Activated naive CD8-positive, alpha-beta T cell treated with anti-CD3 and anti-CD28 coated beads, Interleukin-2, amount 50 U/mL, for 24 hours (primary cell): ENCODE results near the gene ALDH3A2.
"Not testable (repeated sequence)": the region's sequence is repeated elsewhere in the genome, so short reads cannot be mapped to it uniquely, and the experiment has no call there.

Experiments
- ATAC-seq: fragments of 150-1000 bp; cut with Tn5 transposase; one replicate; pipeline ENCODE4 v1.10.0; 2021
- DNase-seq: peaks from one replicate; pipeline ENCODE4 v3.0.0; 2021
- H3K27ac Mint-ChIP-seq: one replicate; pipeline ENCODE4 v1.8.0; 2021; ENCODE audit warnings: mild to moderate bottlenecking, mixed read lengths
- H3K27me3 Mint-ChIP-seq: one replicate; pipeline ENCODE4 v1.8.0; 2021; ENCODE audit warnings: mixed read lengths
- H3K36me3 Mint-ChIP-seq: one replicate; pipeline ENCODE4 v1.8.0; 2021; ENCODE audit warnings: low read depth, mixed read lengths
- H3K4me1 Mint-ChIP-seq: one replicate; pipeline ENCODE4 v1.8.0; 2021; ENCODE audit warnings: mixed read lengths
- H3K4me3 Mint-ChIP-seq: one replicate; pipeline ENCODE4 v1.8.0; 2021; ENCODE audit warnings: mild to moderate bottlenecking, moderate library complexity, mixed read lengths
- H3K9me3 Mint-ChIP-seq: one replicate; pipeline ENCODE4 v1.8.0; 2021; ENCODE audit warnings: mixed read lengths

The ALDH3A2 gene

GRCh38 chr17:19678581-19679453 lies 30.3 kb downstream of the ALDH3A2 start:
- ATAC-seq (no peak), DNase-seq (no peak)
- no peak overlapping the region for H3K4me3 Mint-ChIP-seq
- H3K27ac Mint-ChIP-seq: no peak overlapping the region
- H3K4me1 Mint-ChIP-seq: no peaks in the 10 kb centered on the region
- no peaks in the 10 kb centered on the region for H3K27me3 Mint-ChIP-seq
- no peaks in the 10 kb centered on the region for H3K9me3 Mint-ChIP-seq
- H3K36me3 Mint-ChIP-seq: no peaks in the 10 kb centered on the region

GRCh38 chr17:19683117-19683516 lies 34.6 kb downstream of the ALDH3A2 start:
- no peak for ATAC-seq
- no peak for DNase-seq
- Mint-ChIP-seq H3K36me3 (no peaks in the 10 kb centered on the region), H3K4me3 (no peak overlapping the region), H3K27ac (no peak overlapping the region), H3K4me1 (no peaks in the 10 kb centered on the region), H3K27me3 (no peaks in the 10 kb centered on the region), H3K9me3 (no peaks in the 10 kb centered on the region)

- H3K27me3 Mint-ChIP-seq, H3K4me3 Mint-ChIP-seq, H3K27ac Mint-ChIP-seq, ATAC-seq, H3K4me1 Mint-ChIP-seq, DNase-seq, H3K9me3 Mint-ChIP-seq, H3K36me3 Mint-ChIP-seq: not testable (repeated sequence)
These were observed 36.5 kb downstream of the ALDH3A2 start for GRCh38 chr17:19684909-19685580.

- no peaks in the 10 kb centered on the region for H3K36me3 Mint-ChIP-seq
- DNase-seq (no peak), ATAC-seq (no peak)
- H3K27ac Mint-ChIP-seq: no peak overlapping the region
- H3K4me3 Mint-ChIP-seq: no peak overlapping the region
- no peaks in the 10 kb centered on the region for H3K4me1 Mint-ChIP-seq
- H3K27me3 Mint-ChIP-seq: no peaks in the 10 kb centered on the region
- H3K9me3 Mint-ChIP-seq: no peaks in the 10 kb centered on the region
These were observed 38.0 kb downstream of the ALDH3A2 start for GRCh38 chr17:19686400-19687090.

- DNase-seq (no peak), ATAC-seq (no peak)
- Mint-ChIP-seq H3K9me3 (no peaks in the 10 kb centered on the region), H3K27me3 (no peaks in the 10 kb centered on the region), H3K4me3 (no peak overlapping the region), H3K36me3 (no peaks in the 10 kb centered on the region), H3K4me1 (no peaks in the 10 kb centered on the region), H3K27ac (no peak overlapping the region)
These were observed 53.7 kb downstream of the ALDH3A2 start for GRCh38 chr17:19702217-19702641.

GRCh38 chr17:19703106-19703827 lies 54.7 kb downstream of the ALDH3A2 start:
- ATAC-seq (no peak), DNase-seq (no peak)
- H3K27ac Mint-ChIP-seq: no peak overlapping the region
- no peaks in the 10 kb centered on the region for H3K27me3 Mint-ChIP-seq
- H3K4me3 Mint-ChIP-seq: no peak overlapping the region
- H3K36me3 Mint-ChIP-seq: no peaks in the 10 kb centered on the region
- H3K4me1 Mint-ChIP-seq: no peaks in the 10 kb centered on the region
- H3K9me3 Mint-ChIP-seq: no peaks in the 10 kb centered on the region

- Mint-ChIP-seq H3K4me3 (no peak overlapping the region), H3K9me3 (no peaks in the 10 kb centered on the region), H3K36me3 (no peaks in the 10 kb centered on the region), H3K4me1 (no peaks in the 10 kb centered on the region), H3K27ac (no peak overlapping the region), H3K27me3 (no peaks in the 10 kb centered on the region)
- no peak for DNase-seq
- no peak for ATAC-seq
These were observed 55.5 kb downstream of the ALDH3A2 start for GRCh38 chr17:19703828-19704613.

- no peak overlapping the region for H3K27ac Mint-ChIP-seq
- H3K4me1 Mint-ChIP-seq: no peaks in the 10 kb centered on the region
- no peak for ATAC-seq
- no peaks in the 10 kb centered on the region for H3K27me3 Mint-ChIP-seq
- DNase-seq: no peak
- no peaks in the 10 kb centered on the region for H3K36me3 Mint-ChIP-seq
- H3K9me3 Mint-ChIP-seq: no peaks in the 10 kb centered on the region
- H3K4me3 Mint-ChIP-seq: no peak overlapping the region
These were observed 56.6 kb downstream of the ALDH3A2 start for GRCh38 chr17:19705201-19705600.

GRCh38 chr17:19705771-19706770 lies 57.5 kb downstream of the ALDH3A2 start:
- H3K36me3 Mint-ChIP-seq: no peaks in the 10 kb centered on the region

GRCh38 chr17:19706791-19707727 lies 58.5 kb downstream of the ALDH3A2 start:
- no peaks in the 10 kb centered on the region for H3K4me1 Mint-ChIP-seq

More at GRCh38 chr17:19705771-19706770, 57.5 kb downstream of the ALDH3A2 start:
- Mint-ChIP-seq H3K9me3 (no peaks in the 10 kb centered on the region), H3K4me1 (no peaks in the 10 kb centered on the region), H3K4me3 (no peak overlapping the region), H3K27me3 (no peaks in the 10 kb centered on the region), H3K27ac (no peak overlapping the region)
- no peak for ATAC-seq
- DNase-seq: no peak

GRCh38 chr17:19707728-19708221 lies 59.2 kb downstream of the ALDH3A2 start:
- Mint-ChIP-seq H3K27ac (no peak overlapping the region), H3K27me3 (no peaks in the 10 kb centered on the region), H3K36me3 (no peaks in the 10 kb centered on the region), H3K4me3 (no peak overlapping the region), H3K9me3 (no peaks in the 10 kb centered on the region), H3K4me1 (no peaks in the 10 kb centered on the region)
- no peak for ATAC-seq
- DNase-seq: no peak

More at GRCh38 chr17:19706791-19707727, 58.5 kb downstream of the ALDH3A2 start:
- Mint-ChIP-seq H3K27me3 (no peaks in the 10 kb centered on the region), H3K27ac (no peak overlapping the region), H3K4me3 (no peak overlapping the region), H3K9me3 (no peaks in the 10 kb centered on the region), H3K36me3 (no peaks in the 10 kb centered on the region)
- ATAC-seq: no peak
- no peak for DNase-seq
